NCI-H510A treated with DMSO at 0.1 percent for 48 hours (cell line): ENCODE data around the gene HCFC1.
A peak's percentile ranks its signal among the peaks of the same experiment; 100 is the strongest.

Source experiments
- DNase-seq: peaks from one replicate; lab custom pipeline; 2025; lab: John Stamatoyannopoulos, UW

HCFC1 gene

GRCh38 chrX:153938226-153938786 lies 33.3 kb downstream of the HCFC1 start:
- DNase-seq: no peak

- no peak for DNase-seq
These were observed 34.6 kb downstream of the HCFC1 start for GRCh38 chrX:153937056-153937455.

- peak; percentile 26 for DNase-seq
These were observed 36.2 kb downstream of the HCFC1 start for GRCh38 chrX:153935326-153935851.

GRCh38 chrX:153934762-153935325 lies 36.8 kb downstream of the HCFC1 start, which contains the start of gene NAA10:
Gene NAA10, minus strand, starts transcription at chrX:153935037. Its CDS starts 133 bp downstream, at chrX:153934904.
- peak; percentile 35 for DNase-seq

- no peak for DNase-seq
These were observed 37.4 kb downstream of the HCFC1 start for GRCh38 chrX:153934148-153934761.

GRCh38 chrX:153933748-153934147 lies 37.9 kb downstream of the HCFC1 start:
- no peak for DNase-seq

GRCh38 chrX:153932220-153932915 lies 39.2 kb downstream of the HCFC1 start:
- no peak for DNase-seq

GRCh38 chrX:153931748-153932147 lies 39.9 kb downstream of the HCFC1 start:
- no peak for DNase-seq

- no peak for DNase-seq
These were observed 40.5 kb downstream of the HCFC1 start for GRCh38 chrX:153931151-153931550.

GRCh38 chrX:153930011-153930910 lies 41.4 kb downstream of the HCFC1 start:
- no peak for DNase-seq

GRCh38 chrX:153929576-153929975 lies 42.0 kb downstream of the HCFC1 start:
- DNase-seq: no peak

- no peak for DNase-seq
These were observed 42.8 kb downstream of the HCFC1 start for GRCh38 chrX:153928846-153929245.

- DNase-seq: peak; percentile 87
These were observed 43.5 kb downstream of the HCFC1 start for GRCh38 chrX:153927922-153928760.

GRCh38 chrX:153927672-153927921 lies 44.0 kb downstream of the HCFC1 start:
- no peak for DNase-seq

- DNase-seq: peak; percentile 17
These were observed 44.6 kb downstream of the HCFC1 start for GRCh38 chrX:153926858-153927671.

- DNase-seq: no peak
These were observed 45.1 kb downstream of the HCFC1 start for GRCh38 chrX:153926552-153926857.

GRCh38 chrX:153925739-153926551 lies 45.7 kb downstream of the HCFC1 start, which contains the start of gene ARHGAP4:
Gene ARHGAP4, minus strand, starts transcription at chrX:153926264. Its CDS starts 62 bp downstream, at chrX:153926202.
- peak; percentile 19 for DNase-seq

GRCh38 chrX:153925387-153925738 lies 46.3 kb downstream of the HCFC1 start:
- DNase-seq: no peak

GRCh38 chrX:153924149-153924861 lies 47.3 kb downstream of the HCFC1 start:
- DNase-seq: peak; percentile 6
